Measurements from ENCODE around the gene PPP2R5B. TPM values are rescaled to one million over a fixed set of nuclear protein-coding genes. Genes with fewer than 3 reads are reported as not detected.

Gene PPP2R5B
- total and polyA plus RNA-seq, 9 donors: 8.0 to 16.2 (median 12.2) TPM

GRCh38 chr11:64932324-64932723 is 7.8 kb downstream of the PPP2R5B start:
- Histone ChIP-seq H3K4me3 (no peak overlapping the region), H3K27me3 (no peaks in the 10 kb centered on the region), H3K36me3 (no peaks in the 10 kb centered on the region), H3K9me3 (no peaks in the 10 kb centered on the region), H3K4me1 (ENCODE audit: insufficient read depth) (peaks cover 5% of the 10 kb centered on the region), H3K27ac (no peak overlapping the region)
- intact Hi-C loops (cut with DNase I): loop anchor here in 1 of 4 donors (10.0 kb wide), 1 partner anchor 52 kb away; no protein-coding TSS in a partner anchor
- DNase-seq: no peak
- WGBS, 3 donors: 87 to 91% (median 88%) methylated on average over 5 of the region's 5 CpGs
- TF ChIP-seq CTCF (IDR thresholded peaks at IDR 0.05) (no peak), POLR2A (IDR thresholded peaks at IDR 0.05) (no peak), EP300 (IDR thresholded peaks at IDR 0.05) (no peak)

- Histone ChIP-seq H3K27me3 (no peaks in the 10 kb centered on the region), H3K4me1 (ENCODE audit: insufficient read depth) (peaks cover 5% of the 10 kb centered on the region), H3K4me3 (no peak overlapping the region), H3K27ac (no peak overlapping the region), H3K9me3 (no peaks in the 10 kb centered on the region), H3K36me3 (no peaks in the 10 kb centered on the region)
- 83 to 87% (median 83%) methylated on average over 12 of the region's 12 CpGs for WGBS, 3 donors
- no peak for DNase-seq
- no peak for TF ChIP-seq POLR2A (IDR thresholded peaks at IDR 0.05)
- TF ChIP-seq CTCF (IDR thresholded peaks at IDR 0.05): no peak
- no peak for TF ChIP-seq EP300 (IDR thresholded peaks at IDR 0.05)
- intact Hi-C loops (cut with DNase I): loop anchor here in 1 of 4 donors (10.0 kb wide), 1 partner anchor 51 kb away; no protein-coding TSS in a partner anchor
These were observed 8.9 kb downstream of the PPP2R5B start for GRCh38 chr11:64933213-64933934.

GRCh38 chr11:64933935-64934681 is 9.6 kb downstream of the PPP2R5B start:
- Histone ChIP-seq H3K9me3 (no peaks in the 10 kb centered on the region), H3K27ac (no peak overlapping the region), H3K4me3 (no peak overlapping the region), H3K27me3 (no peaks in the 10 kb centered on the region), H3K4me1 (ENCODE audit: insufficient read depth) (peaks cover 5% of the 10 kb centered on the region), H3K36me3 (no peaks in the 10 kb centered on the region)
- intact Hi-C loops (cut with DNase I): loop anchor here in 1 of 4 donors (10.0 kb wide), 1 partner anchor 51 kb away; no protein-coding TSS in a partner anchor
- TF ChIP-seq EP300 (IDR thresholded peaks at IDR 0.05) (no peak), CTCF (IDR thresholded peaks at IDR 0.05) (no peak), POLR2A (IDR thresholded peaks at IDR 0.05) (no peak)
- no peak for DNase-seq
- WGBS, 3 donors: 82 to 88% (median 86%) methylated on average over 10 of the region's 10 CpGs

GRCh38 chr11:64934682-64935358 is 10.3 kb downstream of the PPP2R5B start:
- 76 to 80% (median 79%) methylated on average over 23 to 27 of the region's 27 CpGs for WGBS, 3 donors
- H3K36me3 ChIP-seq: no peaks in the 10 kb centered on the region

More at GRCh38 chr11:64934682-64935358, 10.3 kb downstream of the PPP2R5B start:
- intact Hi-C loops (cut with DNase I): loop anchor here in 1 of 4 donors (10.0 kb wide), 1 partner anchor 50 kb away; no protein-coding TSS in a partner anchor
- no peak for DNase-seq
- Histone ChIP-seq H3K9me3 (no peaks in the 10 kb centered on the region), H3K4me3 (no peak overlapping the region), H3K27ac (no peak overlapping the region), H3K27me3 (no peaks in the 10 kb centered on the region), H3K4me1 (ENCODE audit: insufficient read depth) (peaks cover 6% of the 10 kb centered on the region)
- TF ChIP-seq CTCF (IDR thresholded peaks at IDR 0.05): no peak
- no peak for TF ChIP-seq EP300 (IDR thresholded peaks at IDR 0.05)
- no peak for TF ChIP-seq POLR2A (IDR thresholded peaks at IDR 0.05)

All from ovary (tissue), 9 donors.